GM13976 (cell line): ENCODE data around the gene SHTN1.

ENCODE experiments used
- DNase-seq: peaks from one replicate; pipeline ENCODE4 v3.0.0; 2012; ENCODE audit warnings: low spot score
- in situ Hi-C: fragments of 300-500 bp; cut with MboI; formaldehyde crosslinking; loops from one replicate; pipeline ENCODE4 v1.12.0; 2022; ENCODE audit warnings: low sequenced_read_pairs, mixed read lengths, inconsistent platforms; ENCODE audit not compliant: unreplicated experiment
- TF ChIP-seq, protein P1 (sequence below): IDR thresholded peaks from 2 replicates; pipeline ENCODE4 v1.5.1; 2012; ENCODE audit warnings: borderline replicate concordance, mild to moderate bottlenecking; ENCODE audit not compliant: insufficient read depth; ENCODE audit errors: extremely low read depth, missing control alignments, control extremely low read depth

Gene SHTN1

DNA sequence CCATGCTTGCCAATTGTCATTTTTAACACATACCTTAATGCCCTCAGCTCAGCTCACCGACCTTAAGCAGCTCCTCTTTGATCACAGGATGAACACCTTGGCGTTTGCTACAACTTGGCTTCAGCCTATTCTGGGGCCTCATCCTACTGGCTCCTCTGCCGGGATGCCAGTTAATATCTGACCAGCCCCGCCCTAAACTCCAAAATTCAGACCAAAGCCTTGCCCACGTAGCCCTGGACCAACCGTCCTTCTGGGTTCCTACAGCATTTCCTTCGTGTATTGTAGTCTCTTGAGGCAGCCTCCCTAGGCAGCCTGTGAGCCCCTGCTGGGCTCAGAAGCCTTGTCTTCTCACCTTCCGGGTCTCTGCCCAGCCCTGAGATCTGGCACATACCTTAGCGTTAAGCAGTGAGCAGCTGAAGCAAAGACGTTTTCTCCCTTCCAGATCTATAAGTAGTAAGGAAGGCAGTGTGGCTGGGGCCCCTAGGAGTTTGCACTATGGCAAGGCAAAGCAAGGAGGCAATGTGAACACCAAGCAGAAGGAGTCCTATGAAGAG, 154.9 kb downstream of the SHTN1 start:
- DNase-seq: no peak
- in situ Hi-C loops: no loop called here
- TF ChIP-seq, protein P1, sequence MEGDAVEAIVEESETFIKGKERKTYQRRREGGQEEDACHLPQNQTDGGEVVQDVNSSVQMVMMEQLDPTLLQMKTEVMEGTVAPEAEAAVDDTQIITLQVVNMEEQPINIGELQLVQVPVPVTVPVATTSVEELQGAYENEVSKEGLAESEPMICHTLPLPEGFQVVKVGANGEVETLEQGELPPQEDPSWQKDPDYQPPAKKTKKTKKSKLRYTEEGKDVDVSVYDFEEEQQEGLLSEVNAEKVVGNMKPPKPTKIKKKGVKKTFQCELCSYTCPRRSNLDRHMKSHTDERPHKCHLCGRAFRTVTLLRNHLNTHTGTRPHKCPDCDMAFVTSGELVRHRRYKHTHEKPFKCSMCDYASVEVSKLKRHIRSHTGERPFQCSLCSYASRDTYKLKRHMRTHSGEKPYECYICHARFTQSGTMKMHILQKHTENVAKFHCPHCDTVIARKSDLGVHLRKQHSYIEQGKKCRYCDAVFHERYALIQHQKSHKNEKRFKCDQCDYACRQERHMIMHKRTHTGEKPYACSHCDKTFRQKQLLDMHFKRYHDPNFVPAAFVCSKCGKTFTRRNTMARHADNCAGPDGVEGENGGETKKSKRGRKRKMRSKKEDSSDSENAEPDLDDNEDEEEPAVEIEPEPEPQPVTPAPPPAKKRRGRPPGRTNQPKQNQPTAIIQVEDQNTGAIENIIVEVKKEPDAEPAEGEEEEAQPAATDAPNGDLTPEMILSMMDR: no peak

DNA sequence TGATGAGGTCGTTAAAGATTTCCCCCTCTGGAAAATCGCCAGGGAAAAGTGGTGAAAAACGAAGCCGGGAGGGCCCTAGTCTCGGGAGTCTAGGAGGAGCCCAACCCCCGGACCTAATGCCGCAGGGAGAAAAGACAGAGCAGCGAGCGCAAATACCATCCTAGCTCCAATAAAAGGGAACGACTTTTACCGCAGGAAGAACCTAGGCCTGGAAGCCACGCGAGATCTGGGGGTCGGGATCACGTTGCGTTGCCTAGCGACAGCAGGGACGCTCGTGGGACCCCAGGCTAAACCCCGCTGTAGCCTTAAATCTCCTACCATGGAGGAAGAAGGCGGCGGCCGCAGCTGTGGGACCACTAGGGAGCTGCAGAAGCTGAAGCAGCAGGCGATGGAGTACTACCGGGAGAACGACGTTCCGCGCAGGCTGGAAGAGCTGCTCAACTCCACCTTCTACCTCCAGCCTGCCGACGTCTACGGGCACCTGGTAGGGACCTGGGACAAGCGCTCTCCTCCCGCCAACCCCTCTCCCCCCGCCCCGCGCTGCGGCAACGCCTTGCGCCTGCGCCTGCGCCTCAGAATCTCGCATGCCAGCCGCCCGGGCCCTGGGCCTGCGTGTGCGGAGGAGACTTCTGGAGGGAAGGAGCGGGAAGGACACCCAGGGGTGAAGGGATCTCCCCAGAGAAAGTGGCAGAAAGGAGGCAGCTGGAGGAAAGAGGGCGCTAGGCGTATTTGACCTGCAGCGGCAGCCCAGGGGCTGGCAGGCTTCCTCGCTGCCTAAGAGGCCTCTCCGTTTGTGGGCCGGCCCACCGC, 155.5 kb downstream of the SHTN1 start, which contains the start of gene ENO4:
Gene ENO4 (plus strand): TSS at position 252 of the 810 bp plus-strand sequence. CDS start 68 bp downstream, at position 320.
- DNase-seq: peak; percentile 71
- in situ Hi-C loops: no loop called here
- TF ChIP-seq, protein P1: no peak

DNA sequence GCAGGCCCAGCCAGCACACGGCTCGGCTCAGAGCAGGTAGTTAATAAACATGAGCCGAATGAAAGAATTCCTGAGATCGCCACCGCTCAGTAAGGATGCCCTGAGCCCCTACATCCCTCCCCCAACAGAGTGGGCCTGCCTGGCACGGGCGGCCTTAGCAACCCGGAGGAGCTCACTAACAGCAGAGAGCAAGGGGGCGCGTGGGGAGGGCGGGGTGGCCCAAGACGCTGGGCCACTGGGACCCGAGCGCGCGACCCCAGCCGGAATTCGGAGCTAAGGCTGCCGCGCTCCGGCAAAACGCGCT, 156.1 kb downstream of the SHTN1 start:
- peak; percentile 25 for DNase-seq
- in situ Hi-C loops: no loop called here
- TF ChIP-seq, protein P1: no peak

DNA sequence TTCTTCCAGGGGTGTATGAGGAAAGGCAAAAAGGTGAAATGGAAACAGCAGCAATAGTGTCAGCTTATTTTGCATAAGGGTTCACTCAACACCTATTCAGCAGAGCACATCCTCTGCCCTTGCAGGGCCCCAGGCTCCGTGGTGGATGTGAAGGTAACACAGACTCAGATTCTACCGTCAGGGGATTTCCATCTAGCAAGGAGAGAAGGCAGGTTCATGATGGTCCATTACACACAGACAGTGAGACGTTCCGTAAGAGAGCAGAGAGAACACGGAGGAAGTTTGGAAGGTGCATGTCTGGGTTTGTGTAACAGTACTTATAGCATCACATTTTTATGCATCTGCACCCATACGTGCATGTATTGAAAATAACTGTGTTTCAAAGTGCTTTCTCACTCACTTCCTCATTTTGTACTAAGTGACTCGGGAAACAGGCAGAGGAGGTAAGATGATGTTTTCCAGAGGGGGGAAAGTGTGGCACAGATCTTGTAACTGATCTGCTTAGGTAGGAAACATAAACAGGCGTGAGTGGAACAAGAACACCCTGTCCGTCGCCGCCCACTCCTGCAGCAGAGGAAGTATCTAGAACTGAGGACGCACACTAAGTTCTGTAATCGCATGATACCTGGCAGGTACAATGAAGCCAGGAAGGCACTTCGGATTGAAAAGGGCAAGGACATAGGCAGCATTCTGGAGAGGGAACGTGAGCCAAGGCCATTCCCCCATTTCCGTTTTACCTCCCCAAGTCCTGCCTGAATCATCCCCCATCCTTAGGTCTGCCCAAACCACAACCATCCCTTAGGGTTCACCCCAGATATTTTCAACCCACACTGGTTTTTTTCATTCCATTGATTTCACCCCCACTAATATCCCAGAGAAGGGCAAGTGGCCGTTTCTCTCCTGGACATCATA, 156.7 kb downstream of the SHTN1 start:
- in situ Hi-C loops: no loop called here
- peak; percentile 66 for DNase-seq
- TF ChIP-seq, protein P1: no peak

DNA sequence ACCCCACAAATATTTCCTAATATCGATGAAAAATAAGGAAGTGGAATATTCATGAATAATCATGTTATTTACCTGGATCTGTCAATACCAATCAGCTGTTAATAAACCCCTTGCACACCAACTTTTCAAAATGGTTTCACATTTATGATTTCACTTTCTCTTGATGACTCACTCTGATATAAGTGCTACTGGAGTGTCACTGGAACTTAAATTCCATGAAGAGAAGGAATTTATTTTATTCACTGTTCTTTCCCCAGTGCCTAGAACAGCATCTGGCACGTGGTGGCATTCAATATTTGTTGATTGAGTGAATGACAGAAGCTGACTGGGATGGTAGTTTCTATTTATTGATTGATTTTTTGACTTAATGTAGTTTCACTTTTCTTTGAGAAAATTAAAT, 159.2 kb downstream of the SHTN1 start:
- in situ Hi-C loops: no loop called here
- TF ChIP-seq, protein P1: no peak
- DNase-seq: no peak

DNA sequence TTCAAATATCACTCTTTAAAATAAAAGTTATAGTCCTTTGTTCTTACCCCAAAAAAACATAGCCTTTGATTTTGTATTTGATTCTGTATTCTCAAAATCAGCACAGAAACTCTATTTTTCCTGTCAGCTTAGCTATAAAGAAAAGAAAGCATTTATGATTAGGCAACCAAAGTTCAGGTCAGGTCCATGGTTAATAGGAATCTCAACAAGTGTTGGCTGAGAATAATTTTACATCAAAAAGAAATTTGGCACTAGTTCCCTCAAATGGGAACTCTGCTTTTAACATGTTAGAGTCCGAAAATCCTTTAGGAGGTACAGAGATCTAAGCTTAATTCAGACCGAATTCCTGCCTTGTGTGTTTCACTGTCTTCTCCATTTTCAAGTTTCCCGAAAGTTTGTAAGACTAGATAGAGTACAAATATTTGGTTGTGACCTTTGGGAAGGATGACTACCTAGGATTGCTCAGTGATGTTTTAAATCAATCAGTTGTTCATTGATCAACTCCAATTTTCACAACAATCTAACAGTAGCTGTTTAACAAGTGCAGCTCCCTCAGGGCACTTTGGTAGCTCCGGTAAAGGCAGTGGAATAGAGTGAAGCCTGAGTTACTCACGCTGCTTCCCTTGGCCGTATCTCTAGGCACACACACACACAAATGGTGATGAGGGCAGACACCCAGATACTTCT, 164.5 kb downstream of the SHTN1 start:
- in situ Hi-C loops: no loop called here
- TF ChIP-seq, protein P1: no peak
- no peak for DNase-seq
